GM21390 (cell line): Measurements from ENCODE around the gene FBLN7.
"Not testable (repeated sequence)": the region's sequence is repeated elsewhere in the genome, so short reads cannot be mapped to it uniquely, and the experiment has no call there.

Experiments used
- ATAC-seq: cut with Tn5 transposase; IDR thresholded peaks from one replicate; pipeline ENCODE4 v1.9.1; 2021; ENCODE audit not compliant: unreplicated experiment

Gene FBLN7

DNA sequence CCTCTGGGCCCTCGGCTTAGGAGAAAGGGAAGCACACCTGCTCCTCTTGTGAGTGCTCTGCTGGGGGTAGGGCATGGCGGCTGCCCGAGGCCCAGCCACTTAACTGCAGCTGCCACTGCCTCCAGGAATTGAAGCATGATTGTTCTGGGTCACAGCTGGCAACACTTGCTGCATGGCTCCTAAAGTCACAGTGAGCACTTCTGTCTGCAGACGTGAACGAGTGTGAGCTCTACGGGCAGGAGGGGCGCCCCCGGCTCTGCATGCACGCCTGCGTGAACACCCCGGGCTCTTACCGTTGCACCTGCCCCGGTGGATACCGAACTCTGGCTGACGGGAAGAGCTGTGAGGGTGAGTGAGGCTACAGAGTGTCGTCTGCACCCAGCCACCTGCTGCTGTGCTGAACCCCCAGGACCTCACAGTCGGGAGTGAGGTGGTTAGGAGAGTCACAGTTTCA, 44.4 kb downstream of the FBLN7 start:
- no peak for ATAC-seq

- ATAC-seq: no peak
These were observed 45.3 kb downstream of the FBLN7 start for GRCh38 chr2:112183327-112184025.

DNA sequence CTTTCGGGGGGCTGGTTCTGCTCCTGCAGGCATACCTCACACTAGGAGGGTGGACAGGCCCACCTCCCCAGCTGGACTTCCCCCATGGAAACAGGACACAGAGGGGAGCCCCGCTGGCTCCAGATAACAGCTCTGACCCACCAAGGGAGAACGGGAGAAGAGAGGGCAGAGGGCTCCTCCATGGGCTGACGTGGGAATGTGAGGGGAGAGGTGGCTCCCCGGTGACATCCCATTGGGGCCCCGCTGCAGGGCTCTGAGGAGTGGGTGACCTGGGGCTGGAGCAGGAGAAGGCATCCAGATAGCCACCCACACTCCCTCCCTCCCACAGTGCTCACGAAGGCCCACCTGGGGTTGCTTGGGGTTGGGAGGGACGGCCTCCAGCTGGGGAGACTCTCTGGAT, 45.9 kb downstream of the FBLN7 start:
- no peak for ATAC-seq

- no peak for ATAC-seq
These were observed 46.9 kb downstream of the FBLN7 start for GRCh38 chr2:112185131-112185530.

DNA sequence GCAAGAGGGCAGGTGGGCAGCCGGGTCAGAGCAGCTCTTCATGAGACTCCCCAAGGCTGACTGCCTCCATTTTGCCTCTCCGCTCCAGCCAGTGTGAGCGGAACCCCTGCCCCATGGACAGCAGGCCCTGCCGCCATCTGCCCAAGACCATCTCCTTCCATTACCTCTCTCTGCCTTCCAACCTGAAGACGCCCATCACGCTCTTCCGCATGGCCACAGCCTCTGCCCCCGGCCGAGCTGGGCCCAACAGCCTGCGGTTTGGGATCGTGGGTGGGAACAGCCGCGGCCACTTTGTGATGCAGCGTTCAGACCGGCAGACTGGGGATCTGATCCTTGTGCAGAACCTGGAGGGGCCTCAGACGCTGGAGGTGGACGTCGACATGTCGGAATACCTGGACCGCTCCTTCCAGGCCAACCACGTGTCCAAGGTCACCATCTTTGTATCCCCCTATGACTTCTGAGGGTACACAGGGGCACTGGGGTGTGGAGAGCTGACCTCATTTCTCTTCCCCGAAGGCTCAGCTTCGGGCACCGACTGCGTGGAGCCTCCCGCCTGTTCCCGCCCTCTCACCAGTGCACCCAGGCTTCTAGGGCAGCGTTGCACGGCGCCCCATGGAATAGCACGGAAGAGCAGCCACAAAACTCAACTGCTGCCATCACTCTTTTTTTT, 49.0 kb downstream of the FBLN7 start:
- no peak for ATAC-seq

- ATAC-seq: no peak
These were observed 49.8 kb downstream of the FBLN7 start for GRCh38 chr2:112187805-112188596.

- ATAC-seq: no peak
These were observed 50.9 kb downstream of the FBLN7 start for GRCh38 chr2:112189001-112189556.

DNA sequence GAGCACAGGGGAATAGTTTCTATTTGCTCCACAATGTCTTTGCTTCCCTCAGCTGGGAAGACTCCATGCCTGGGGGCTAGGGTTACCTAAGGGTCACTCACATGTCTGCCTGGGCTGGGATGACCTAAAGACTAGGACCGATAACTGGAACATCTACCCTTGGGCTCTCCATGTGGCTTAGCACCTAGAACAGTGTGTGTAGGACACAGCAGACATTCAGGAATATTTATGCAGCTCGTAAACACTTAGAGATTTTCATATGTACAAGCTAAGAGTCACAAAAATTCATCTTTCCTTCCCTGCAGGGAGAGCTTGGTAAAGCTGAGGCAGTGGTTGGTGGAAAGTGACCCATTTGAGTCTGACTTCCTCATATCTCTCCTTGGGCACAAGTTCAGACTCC, 55.8 kb downstream of the FBLN7 start:
- ATAC-seq: no peak

DNA sequence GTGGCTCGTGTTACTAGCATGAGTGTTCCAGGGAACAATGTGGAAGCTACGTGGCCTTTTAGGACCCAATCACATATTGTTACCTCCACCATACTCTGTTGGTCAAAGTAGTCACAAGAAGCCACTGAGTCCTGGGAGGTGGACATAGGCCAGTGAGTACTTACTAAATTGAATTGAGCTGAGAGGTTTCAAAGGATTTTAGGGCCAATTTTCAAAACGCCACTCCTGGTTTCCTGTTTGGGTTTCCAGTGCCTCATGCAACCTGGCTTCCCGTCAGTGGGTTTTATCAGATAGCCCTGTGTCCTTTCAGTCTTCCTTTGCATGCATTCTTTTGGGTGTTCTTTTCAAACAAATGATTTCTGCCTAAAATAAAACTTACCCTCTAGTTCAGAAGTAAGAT, 56.3 kb downstream of the FBLN7 start:
- ATAC-seq: no peak

DNA sequence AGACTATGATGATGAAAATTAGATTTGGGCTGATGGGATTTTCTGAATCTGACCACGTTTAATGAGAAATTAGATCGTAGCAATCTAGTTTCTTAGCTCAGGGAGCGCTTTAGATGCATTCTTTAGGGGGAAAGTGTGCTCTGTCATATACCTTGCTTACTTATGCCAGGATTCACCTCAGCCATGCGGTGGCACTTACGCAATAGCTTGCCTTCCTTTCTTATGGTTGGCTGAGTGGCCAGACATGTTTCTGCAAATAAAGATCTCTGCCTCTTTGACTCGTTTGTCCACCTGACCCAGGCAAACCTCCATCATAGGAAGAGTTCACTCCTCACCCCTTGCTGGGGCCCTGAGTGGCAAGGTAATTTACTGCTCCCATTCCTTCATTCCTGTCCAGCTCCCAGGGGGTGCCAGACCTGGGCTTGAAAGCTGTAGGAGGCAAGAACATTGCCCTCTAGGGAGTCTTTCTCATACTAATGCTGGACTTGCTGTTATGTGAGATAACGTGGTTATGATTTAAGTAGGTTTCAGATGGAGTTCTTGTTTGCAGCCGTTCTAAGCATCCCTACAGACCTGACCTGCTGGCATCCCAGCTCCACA, 57.1 kb downstream of the FBLN7 start:
- no peak for ATAC-seq

DNA sequence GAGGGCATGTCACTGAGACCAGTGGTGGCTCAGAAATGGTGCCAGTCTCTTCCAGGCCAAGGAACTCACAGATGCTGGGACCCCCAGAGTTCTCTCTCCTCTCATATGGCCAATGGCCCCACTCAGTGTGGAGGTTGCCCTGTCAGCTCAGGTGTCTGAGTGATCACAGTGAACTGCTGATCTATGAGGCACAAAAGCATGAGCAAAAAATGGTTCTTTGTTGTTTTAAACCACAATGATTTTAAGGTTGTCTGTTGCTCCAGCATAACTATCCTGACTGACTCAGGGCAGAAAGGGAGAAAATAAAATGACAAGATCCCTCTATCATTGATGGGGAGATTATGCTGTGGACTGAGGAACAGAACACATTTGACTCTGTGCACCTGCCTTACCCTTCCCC, 57.8 kb downstream of the FBLN7 start:
- no peak for ATAC-seq

DNA sequence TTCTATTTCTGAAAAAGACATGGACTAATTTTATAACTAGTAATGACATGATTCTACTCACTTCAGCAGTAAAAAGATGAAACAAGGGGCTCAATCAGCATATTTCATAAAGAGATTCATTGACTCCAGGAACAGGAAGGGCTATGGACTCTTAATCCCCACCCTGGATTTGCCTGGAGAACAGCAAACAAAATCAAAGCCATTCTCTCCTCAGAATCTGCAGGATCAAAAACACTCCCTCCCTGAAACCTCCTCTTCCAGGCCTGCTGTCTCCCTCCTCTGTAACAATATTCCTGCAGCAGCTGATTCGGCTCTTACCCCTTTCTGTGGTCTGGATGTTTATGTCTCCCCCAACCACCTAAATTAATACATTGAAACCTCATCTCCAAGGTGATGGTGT, 59.7 kb downstream of the FBLN7 start:
- ATAC-seq: no peak

DNA sequence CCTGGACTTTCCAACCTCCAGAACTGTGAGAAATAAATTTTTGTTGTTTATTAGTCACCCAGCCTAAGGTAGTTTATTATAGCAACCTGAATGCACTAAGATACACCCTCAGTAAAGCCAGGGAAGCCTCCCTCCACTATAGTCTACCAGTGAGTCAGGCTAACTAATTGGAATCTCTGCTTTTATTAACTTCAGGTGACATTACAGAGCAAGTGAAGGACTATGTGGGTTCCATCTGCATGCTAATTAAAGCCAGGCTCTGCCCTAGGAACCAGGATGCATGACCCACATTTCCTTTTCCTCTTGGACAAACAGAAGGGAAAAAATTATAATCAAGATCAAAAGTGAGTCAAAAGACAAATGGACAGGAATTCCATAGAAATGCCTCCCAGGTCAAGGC, 60.6 kb downstream of the FBLN7 start:
- no peak for ATAC-seq

- no peak for ATAC-seq
These were observed 61.0 kb downstream of the FBLN7 start for GRCh38 chr2:112199188-112199587.

- ATAC-seq: no peak
These were observed 63.7 kb downstream of the FBLN7 start for GRCh38 chr2:112201696-112202430.

DNA sequence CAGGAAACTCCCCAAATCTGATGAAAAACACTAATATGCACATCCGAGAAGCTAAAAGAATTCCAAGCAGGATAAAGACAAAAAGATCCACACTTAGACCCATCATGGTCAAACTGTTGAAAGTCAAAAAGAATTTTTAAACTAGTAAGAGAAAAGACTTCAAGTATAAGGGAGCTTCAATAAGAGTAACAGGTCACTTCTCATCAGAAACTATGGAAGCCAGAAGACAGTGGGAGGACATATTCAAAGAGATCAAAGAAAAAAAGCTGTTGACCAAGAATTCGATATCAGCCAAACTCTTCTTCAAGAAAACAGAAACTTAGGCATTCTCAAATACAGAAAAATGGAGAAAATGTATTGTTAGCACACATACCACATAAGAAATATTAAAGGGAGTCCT, 66.2 kb downstream of the FBLN7 start:
- no peak for ATAC-seq

DNA sequence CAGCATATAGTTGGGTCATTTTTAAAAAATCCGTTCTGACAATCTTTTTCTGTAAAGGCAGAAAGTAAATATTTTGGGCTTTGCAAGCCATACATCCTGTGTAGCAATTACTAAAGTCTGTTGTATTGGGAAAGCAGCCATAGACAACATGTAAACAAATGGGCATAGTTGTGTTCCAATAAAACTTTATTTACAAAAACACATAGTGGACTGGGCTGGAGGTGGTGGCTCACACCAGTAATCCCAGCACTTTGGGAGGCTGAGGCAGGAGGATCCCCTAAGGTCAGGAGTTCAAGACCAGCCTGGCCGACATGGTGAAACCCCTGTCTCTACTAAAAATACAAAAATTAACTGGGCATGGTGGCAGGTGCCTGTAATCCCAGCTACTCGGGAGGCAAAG, 69.7 kb downstream of the FBLN7 start:
- ATAC-seq: not testable (repeated sequence)

DNA sequence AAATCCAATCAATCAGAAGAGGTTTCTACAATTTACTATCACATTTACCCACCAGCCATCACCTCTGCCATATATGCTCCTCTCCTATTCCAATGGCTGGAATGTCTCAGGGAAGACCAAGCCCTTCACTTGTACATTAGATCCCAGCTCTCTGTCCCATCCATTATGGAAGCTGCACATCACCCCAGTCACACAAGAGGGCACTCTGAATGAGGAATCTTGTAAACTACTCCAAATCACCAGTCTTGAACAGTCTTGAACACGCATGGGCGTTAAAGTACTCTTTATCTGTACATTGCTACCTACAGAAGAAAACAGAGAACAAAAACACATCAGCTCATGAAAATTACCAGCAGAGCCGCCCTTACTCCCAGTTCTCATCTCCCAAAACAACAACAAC, 78.0 kb downstream of the FBLN7 start:
- ATAC-seq: no peak

GRCh38 chr2:112217854-112218253, 79.7 kb downstream of the FBLN7 start:
- no peak for ATAC-seq

DNA sequence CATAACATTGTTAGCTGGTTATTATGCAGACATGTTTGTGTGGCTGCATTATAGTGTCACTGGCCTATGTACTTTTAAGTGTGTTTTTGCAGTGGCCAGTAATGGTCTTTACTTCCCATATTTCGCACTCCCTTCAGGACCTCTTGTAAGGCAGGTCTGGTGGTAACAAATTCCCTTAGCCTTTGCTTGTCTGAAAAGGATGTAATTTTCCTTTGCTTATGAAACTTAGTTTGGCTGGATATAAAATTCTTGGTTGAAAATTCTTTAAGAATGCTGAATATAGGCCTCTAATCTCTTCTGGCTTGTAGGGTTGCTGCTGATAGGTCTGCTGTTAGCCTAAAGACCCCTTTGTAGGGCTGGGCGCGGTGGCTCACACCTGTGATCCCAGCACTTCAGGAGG, 82.0 kb downstream of the FBLN7 start:
- ATAC-seq: no peak

DNA sequence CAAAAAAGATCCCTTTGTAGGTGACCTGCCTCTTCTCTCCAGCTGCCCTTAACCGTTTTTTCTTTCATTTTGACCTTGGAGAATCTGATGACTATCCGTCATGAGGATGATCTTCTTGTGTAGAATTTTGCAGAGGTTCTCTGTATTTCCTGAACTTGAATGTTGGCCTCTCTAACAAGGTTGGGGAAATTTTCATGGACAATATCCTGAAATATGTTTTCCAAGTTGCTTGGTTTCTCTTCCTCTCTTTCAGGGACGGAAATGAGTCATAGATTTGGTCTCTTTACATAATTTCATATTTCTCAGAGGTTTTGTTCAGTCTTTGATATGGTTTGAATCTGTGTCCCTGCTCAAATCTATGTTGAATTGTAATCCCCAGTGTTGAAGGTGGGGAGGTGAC, 82.6 kb downstream of the FBLN7 start:
- no peak for ATAC-seq
